ENCODE results near the gene DSTYK. TPM values are rescaled to one million over a fixed set of nuclear protein-coding genes. Genes with fewer than 3 reads are reported as not detected.

The DSTYK gene
- polyA plus RNA-seq, 1 of the 3 experiments (the other 2 are of a cell fraction), result 4.4 TPM

DNA sequence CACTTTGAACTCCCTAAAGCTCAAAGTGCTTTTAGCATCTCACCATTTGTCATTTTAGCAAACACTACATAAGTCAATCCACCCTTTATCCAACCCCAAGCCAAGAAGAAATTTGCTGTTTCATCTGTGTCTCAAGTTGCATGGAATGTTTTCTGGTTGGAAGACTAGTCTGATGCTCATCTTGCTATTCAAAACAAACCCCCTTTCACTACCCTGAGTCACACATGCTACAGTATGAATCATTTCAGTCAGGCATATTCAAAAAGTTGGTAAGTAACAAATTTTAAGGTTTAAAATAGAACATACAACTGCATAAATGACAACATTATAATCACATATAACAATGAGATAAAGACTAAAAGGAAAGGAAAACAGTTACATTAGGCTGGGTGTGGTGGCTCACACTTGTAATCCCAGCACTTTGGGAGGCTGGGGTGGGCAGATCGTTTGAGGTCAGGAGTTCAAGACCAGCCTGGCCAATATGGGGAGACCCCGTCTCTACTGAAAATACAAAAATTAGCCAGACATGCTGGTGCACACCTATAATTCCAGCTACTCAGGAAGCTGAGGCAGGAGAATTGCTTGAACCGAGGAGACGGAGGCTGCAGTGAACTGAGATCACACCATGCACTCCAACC, 38.7 kb downstream of the DSTYK start (continued):
- TF ChIP-seq USF2 (IDR thresholded peaks at IDR 0.05; ENCODE audit: borderline replicate concordance, low read depth, low read length) (no peak), FOSL2 (IDR thresholded peaks at IDR 0.05; ENCODE audit: borderline replicate concordance, low read depth) (peak; percentile 97), MEF2A (IDR thresholded peaks at IDR 0.05; ENCODE audit: borderline replicate concordance, low read depth) (0 out of 2 replicates have a peak, but pooled peaks have one; percentile 28), RCOR1 (IDR thresholded peaks at IDR 0.05; ENCODE audit: low read length) (no peak)

GRCh38 chr1:205171369-205171768, 40.1 kb downstream of the DSTYK start:
- Histone ChIP-seq H3K79me2 (ENCODE audit: insufficient read depth) (peaks cover 20% of the 10 kb centered on the region; the same call in 1 of the 2 replicates), H3K9me2 (no peaks in the 10 kb centered on the region), H2AFZ (ENCODE audit: low read depth) (no peak overlapping the region), H4K20me1 (ENCODE audit: insufficient read depth) (peaks cover 3% of the 10 kb centered on the region; the same call in 1 of the 2 replicates), H3K36me3 (replicated peaks in 1 of 2; ENCODE audit: control insufficient read depth in 1 of 2, insufficient read depth in 2 of 2, low read length in 1 of 2) (peaks cover 0 to 4% of the 10 kb centered on the region in 2 experiments), H3K27ac (ENCODE audit: low read depth in 2 of 2, low read length in 1 of 2) (peak overlapping the region in 1 of 2 experiments; percentile 100; a peak in 1 of 4 replicates), H3K9ac (no peak overlapping the region), H3K4me3 (ENCODE audit: low read depth in 2 of 2, low read length in 1 of 2) (no peak overlapping the region), H3K4me2 (no peak overlapping the region), H3K27me3 (ENCODE audit: insufficient read depth) (no peaks in the 10 kb centered on the region), H3F3A (replicated peaks; ENCODE audit: insufficient read depth) (peaks cover 33% of the 10 kb centered on the region), H3K4me1 (ENCODE audit: control insufficient read depth in 1 of 2, insufficient read depth in 2 of 2, low read depth in 1 of 2, low read length in 1 of 2) (peaks cover 0 to 10% of the 10 kb centered on the region in 2 experiments; a peak in 3 of 4 replicates), H3K9me3 (no peaks in the 10 kb centered on the region)
- TF ChIP-seq, protein P1, sequence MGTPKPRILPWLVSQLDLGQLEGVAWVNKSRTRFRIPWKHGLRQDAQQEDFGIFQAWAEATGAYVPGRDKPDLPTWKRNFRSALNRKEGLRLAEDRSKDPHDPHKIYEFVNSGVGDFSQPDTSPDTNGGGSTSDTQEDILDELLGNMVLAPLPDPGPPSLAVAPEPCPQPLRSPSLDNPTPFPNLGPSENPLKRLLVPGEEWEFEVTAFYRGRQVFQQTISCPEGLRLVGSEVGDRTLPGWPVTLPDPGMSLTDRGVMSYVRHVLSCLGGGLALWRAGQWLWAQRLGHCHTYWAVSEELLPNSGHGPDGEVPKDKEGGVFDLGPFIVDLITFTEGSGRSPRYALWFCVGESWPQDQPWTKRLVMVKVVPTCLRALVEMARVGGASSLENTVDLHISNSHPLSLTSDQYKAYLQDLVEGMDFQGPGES (IDR thresholded peaks at IDR 0.05; ENCODE audit: low read depth, low read length), result no peak
- no peak for TF ChIP-seq JUND (IDR thresholded peaks at IDR 0.05)
- TF ChIP-seq PBX3 (IDR thresholded peaks at IDR 0.05), result no peak
- TF ChIP-seq GATA2 (CRISPR knock-in tag; IDR thresholded peaks at IDR 0.05), result no peak
- TF ChIP-seq RFX5 (IDR thresholded peaks at IDR 0.05; ENCODE audit: low read length), result no peak
- TF ChIP-seq EP300 (IDR thresholded peaks at IDR 0.05; ENCODE audit: borderline replicate concordance in 1 of 2, low read depth in 1 of 2, low read length in 1 of 2), result no peak
- TF ChIP-seq, protein P2, sequence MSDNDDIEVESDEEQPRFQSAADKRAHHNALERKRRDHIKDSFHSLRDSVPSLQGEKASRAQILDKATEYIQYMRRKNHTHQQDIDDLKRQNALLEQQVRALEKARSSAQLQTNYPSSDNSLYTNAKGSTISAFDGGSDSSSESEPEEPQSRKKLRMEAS (IDR thresholded peaks at IDR 0.05; ENCODE audit: low read depth), result no peak
- TF ChIP-seq MEF2A (IDR thresholded peaks at IDR 0.05; ENCODE audit: borderline replicate concordance, low read depth), result no peak
- TF ChIP-seq EZH2phosphoT487 (IDR thresholded peaks at IDR 0.05; ENCODE audit: borderline replicate concordance, low read depth), result no peak
- no peak for TF ChIP-seq USF2 (IDR thresholded peaks at IDR 0.05; ENCODE audit: borderline replicate concordance, low read depth, low read length)
- no peak for TF ChIP-seq TEAD4 (IDR thresholded peaks at IDR 0.05; ENCODE audit: borderline replicate concordance, insufficient read depth)
- no peak for TF ChIP-seq FOXJ3 (CRISPR knock-in tag; IDR thresholded peaks at IDR 0.05)
- no peak for TF ChIP-seq FOXM1 (IDR thresholded peaks at IDR 0.05; ENCODE audit: low read depth)
- TF ChIP-seq MXI1 (IDR thresholded peaks at IDR 0.05; ENCODE audit: low read depth, low read length), result no peak
- no peak for TF ChIP-seq TAF1 (IDR thresholded peaks at IDR 0.05; ENCODE audit: borderline replicate concordance, low read depth, low read length)
- TF ChIP-seq NRF1 (IDR thresholded peaks at IDR 0.05; ENCODE audit: low read depth, low read length), result no peak
- ChIA-PET POLR2A (no interaction called here), CTCF (interaction anchor here (1.0 to 1.4 kb wide), 2 partner anchors 13 to 85 kb away, joined by 3 to 4 read pairs; no protein-coding TSS in a partner anchor)
- DNase-seq, result no peak
- WGBS (ENCODE audit: low lambda C conversion rate), result 93% methylated on average over 5 of the region's 5 CpGs

Measured in SK-N-SH (cell line).